ENCODE measurements around the gene TRIP4.
"Not testable (repeated sequence)": the region's sequence is repeated elsewhere in the genome, so short reads cannot be mapped to it uniquely, and the experiment has no call there.

The TRIP4 gene

DNA sequence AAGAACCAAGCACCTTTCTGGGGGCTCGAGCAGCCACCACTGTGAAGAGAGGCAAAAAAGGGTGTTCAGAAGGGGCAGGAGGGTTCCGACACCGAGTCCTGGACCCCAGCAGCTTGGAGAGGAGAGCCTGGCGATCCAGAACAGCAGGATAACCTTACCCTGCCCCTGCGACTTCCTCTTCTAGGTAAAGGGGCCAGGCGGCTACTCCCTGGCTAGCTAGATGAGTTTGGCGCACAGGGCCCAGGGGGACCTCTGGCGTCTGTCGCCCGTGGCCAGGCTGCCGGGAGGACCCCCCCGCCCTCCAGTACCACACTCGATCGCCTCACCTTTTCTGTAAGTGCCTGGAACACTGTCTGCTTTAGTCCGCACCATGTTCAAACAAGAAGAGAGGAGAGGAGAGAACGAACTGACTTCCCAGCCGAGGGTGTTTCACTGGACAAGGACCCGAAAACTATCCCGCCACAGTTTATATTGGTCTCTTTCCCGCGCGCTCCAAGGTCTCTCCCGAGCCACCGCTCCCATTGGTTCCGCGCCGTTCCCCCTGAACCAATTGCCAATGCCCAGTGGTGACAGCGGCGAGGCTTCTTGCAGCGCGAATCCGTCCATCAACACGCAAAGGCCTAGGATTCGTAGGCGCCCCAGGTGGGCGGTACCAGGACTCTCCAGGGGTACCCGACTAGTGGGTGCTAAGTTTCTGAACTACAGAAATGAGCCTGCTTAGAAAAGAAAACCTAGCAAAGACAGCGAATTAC, 6.5 kb upstream of the TRIP4 start, which contains the start of gene PCLAF:
Gene PCLAF (minus strand): TSS at position 442 of the 752 bp plus-strand sequence. CDS start 70 bp downstream, at position 372.
- DNase-seq: peak; percentile 93

DNA sequence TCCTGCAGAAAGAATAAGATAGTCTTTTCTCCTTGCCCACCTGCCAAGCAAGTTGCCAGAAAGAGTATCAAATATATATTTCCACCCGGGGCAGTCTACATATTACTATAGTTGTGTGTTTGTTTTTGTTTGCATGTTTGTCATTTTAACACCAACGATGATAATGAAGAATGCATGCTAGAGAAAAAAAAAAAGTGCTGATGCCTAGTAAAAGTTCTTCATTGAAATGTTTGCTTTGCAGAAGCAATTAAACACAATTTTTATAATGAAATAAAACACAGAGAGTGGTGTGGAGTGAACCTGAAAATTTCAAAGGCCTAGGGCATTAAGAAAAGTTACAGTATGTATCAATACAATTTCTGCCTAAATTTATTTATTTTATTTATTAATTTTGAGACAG, 3.9 kb upstream of the TRIP4 start:
- DNase-seq: no peak

- no peak for DNase-seq
Measured at GRCh38 chr15:64386291-64386690, 1.3 kb upstream of the TRIP4 start.

DNA sequence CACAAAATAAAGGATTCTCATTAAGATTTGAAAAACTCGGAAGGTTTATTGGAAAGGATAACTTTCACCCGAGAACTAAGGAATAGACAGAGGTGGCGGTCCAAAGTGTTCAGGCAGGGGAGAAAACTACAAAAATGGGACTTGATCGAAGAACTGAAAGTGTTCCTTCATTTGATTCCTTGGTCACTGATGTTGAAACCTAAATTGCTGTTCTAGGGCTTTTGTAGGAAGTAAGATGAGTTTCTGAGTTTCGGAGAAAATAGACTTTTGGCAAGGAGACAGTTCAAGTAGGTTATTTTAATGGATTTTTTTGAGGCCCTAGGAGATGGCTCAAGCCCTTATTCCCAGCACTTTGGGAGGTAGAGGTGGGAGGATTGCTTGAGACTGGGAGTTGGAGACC, 1.4 kb downstream of the TRIP4 start:
- DNase-seq: no peak

- not testable (repeated sequence) for DNase-seq
Measured at GRCh38 chr15:64392471-64392870, 4.8 kb downstream of the TRIP4 start.

DNA sequence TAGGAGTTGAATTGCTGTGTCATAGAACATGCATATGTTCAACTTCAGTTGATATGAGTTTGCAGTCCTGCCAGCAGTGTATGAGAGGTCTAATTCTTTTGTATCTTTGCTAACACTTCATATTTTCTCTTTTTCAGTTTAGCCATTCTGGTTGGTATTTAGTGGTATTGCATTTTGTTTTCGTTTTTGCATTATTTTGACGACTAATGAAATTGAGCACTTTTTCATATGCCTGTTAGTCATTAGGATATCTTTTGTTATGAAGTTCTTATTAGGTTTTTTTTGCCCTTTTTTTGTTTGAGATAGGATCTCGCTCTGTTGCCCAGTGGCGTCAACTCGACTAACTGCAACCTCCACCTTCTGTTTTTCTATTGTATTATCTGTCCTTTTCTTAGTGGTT, 9.2 kb downstream of the TRIP4 start:
- DNase-seq: no peak

DNA sequence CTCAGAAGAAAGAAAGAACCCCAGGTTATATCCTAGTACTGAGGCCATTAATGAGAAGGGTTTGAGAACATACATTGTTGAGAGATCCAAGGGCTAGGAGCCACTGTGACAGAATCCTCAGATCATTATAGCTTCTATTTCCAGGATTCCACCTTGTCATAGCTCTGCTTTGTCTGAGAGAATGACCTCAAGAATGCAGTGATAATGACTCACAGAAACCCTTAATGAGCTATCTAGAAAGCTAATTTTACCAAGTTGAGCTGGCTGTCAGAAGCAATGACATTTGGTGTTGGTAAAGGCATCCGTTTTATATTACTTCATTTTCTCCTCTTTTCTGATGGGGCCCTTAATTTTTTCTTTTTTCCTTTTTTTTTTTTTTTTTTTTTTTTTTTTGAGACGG, 10.9 kb downstream of the TRIP4 start:
- DNase-seq: no peak

- DNase-seq: no peak
Measured at GRCh38 chr15:64400583-64400982, 12.9 kb downstream of the TRIP4 start.

GRCh38 chr15:64412216-64412615, 24.6 kb downstream of the TRIP4 start:
- no peak for DNase-seq

GRCh38 chr15:64422697-64423096, 35.1 kb downstream of the TRIP4 start:
- no peak for DNase-seq

DNA sequence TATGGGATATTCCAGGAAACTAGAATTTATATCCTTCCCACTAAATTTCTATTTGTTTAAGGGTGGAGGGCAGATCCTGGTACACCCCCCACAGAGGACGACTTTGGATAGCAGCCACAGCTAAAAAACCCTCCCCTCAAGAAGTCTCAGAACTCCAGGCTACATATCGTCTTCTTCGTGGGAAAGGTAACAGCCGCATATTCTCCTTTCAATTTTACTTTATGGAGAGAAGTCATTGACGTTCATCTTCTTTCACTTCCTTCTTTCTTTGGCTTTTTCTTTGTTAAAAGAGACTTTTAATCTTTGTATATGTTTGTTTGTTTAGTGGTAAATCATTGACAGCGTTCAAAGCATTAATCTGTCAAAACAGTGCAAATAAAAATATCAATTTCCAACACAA, 36.3 kb downstream of the TRIP4 start:
- DNase-seq: no peak

DNA sequence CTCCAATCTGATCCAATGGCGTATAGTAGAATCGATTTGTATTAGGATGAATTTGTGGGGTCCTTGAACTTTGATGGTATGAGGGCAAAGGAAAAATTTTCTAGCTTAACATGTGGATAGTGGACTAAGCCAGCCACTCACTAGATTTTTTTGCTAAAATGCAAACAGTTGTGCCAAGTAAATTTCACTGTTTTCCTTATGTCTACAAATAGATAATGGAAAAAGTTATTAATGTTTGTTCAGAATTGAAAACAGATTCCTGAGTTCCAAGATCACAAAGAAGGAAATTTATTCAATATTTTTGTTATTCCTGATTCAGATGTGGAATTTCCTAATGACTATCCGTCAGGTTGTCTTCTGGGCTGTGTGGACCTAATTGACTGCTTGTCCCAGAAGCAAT, 37.6 kb downstream of the TRIP4 start:
- no peak for DNase-seq

DNA sequence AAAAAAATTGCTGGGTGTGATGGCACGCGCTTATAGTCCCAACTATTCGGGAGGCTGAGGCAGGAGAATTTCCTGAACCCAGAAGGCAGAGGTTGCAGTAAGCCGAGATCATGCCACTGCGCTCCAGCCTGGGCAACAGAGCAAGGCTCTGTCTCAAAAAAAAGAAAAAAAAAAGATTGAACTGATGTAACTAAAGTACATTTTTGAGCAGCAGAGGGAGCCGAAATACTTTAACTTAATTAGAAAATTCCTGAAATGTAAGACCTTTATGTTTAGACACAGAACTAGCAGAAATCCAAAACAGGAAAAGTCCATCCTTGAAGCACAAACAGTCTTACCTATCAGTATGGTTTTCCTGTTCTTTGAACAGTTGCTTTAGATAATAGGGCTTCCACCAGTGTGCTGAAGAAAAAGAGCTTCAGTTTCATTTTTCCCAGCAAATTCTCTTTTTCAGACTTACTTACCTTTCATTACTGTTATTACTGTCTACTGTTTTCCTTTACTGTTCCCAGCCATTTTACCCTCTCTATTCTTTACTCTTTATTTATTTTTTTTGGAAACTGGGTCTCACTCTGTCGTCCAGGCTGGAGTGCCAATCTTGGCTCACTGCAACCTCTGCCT, 39.3 kb downstream of the TRIP4 start:
- peak; percentile 29 for DNase-seq

GRCh38 chr15:64429448-64429847, 41.8 kb downstream of the TRIP4 start:
- no peak for DNase-seq

GRCh38 chr15:64430000-64430735, 42.5 kb downstream of the TRIP4 start:
- DNase-seq: peak; percentile 73

DNA sequence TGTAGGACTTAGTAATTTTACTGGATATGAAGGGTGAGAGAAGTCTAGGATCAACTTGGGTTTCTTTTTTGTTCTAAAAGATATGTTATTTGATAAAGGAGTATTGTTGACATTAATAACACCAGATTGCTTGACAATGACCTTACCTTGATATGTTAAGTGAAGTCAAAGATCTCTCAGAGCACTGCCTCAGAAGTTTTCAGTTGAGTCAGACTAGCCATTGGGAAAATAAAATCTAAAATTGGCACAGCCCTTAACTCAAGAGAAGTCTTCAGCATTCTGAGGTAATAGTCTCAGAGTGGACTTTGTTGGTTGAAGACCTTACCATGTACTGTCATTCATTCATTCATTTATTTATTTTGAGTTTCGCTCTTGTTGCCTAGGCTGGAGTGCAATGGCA, 50.3 kb downstream of the TRIP4 start:
- DNase-seq: no peak

DNA sequence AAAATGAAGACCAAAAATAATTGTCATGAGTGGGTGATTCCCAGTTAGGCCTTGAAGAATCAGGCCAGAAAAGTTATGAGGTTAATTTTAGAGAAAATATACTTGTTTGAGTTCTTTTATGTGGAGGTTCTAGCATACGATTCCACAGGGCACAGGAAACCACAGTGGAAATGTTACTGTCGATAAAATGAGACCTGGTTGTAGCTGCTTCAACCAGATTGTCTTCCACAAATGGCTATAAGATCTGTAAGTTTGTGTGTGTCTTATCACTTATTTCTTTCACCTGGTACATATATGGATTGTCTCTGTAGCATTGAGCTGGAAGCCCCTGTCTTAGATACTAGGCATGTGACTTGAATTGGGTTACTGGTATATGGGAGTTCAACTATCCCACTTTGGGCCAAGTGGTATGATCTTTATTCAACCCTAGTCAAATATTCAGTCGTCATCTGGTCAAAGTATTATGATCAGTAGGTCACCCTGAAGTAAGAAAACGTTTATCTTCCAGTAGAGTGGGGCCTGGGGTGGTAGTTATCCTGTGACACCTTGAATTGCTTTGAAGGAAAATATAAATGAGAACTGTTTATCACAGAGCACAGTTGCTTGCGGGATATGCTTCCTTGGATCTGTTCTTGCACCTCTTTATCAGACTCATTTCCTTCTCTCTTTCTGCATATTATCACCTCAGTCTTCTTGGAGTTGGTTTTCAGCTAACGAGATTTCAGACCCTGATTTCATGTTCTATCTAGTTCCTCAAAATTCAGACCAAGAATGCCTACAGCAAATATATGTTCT, 51.2 kb downstream of the TRIP4 start:
- DNase-seq: no peak

DNA sequence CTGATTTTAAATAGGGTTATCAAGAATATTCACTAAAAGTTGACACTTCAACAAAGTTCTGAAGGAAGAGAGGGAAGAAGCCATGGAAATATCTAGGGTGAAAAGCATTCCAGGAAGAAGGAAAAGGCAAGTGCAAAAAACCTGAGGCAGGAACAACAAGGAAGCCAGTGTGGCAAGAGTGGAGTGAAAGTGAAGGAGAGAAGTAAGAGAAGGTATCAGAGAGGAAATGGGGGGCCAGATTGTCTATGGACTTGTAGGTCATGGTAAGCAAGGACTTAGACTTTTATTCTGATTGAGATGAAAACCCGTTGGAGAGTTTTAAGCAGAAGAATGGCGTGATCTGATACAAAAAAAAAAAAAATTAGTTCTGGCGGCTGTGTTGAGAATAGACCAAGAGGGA, 54.2 kb downstream of the TRIP4 start:
- DNase-seq: no peak

DNA sequence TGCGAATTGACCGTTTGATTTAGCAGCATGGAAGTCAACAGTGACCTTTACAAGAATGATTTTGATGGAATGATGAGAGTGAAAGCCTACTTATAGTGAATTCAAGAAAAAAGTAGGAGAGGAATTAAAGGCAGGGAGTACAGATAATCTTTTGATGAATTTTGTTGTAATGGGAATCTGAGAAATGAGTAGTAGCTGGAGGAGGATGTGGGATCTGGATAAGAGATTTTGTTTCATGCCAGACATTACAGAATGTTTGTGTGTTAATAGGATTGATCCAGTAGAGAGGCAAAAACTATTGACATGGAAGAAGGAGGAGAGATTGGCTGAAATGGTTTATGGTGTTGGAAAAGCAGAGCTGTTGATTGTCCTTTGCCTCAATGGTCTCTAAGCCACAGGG, 55.4 kb downstream of the TRIP4 start:
- no peak for DNase-seq

DNA sequence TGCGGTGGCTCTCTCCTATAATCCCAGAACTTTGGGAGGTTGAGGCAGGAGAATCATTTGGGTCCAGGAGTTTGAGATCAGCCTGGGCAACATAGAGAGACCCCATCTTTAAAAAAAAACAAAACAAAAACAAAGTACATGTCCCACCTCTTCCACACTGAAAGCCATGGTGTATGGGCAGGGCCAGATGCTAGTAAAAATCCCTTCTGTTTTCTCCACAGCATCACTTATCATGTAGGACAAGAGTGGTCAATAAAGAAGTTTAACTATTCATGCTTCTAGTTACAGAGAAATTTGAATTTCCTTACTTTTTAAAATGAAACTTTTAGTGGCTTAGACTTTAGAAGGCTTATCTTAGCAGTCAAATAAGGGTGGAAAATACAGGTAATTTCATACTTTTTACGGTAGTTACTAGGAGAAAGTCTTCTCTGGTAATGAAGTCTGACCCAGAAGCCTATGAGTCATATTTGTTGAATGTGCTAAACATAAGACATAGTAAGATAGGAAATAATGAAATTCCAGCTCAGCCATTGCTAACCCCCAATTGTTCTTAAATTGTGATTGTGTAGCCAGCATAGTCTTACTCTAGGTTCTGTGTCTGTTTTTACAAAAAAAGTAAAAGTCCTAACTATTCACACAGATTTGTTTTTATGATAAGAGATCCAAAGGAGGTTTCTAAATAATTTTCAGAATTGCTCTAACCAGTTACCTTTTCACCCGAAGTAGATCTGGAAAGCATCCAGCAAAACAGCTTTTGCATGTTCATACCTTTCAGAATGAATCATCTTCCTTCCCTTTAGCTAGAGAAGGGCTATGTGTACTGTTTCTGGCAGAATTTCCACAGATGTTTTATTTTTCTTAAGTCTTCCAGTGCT, 56.3 kb downstream of the TRIP4 start:
- DNase-seq: no peak

DNA sequence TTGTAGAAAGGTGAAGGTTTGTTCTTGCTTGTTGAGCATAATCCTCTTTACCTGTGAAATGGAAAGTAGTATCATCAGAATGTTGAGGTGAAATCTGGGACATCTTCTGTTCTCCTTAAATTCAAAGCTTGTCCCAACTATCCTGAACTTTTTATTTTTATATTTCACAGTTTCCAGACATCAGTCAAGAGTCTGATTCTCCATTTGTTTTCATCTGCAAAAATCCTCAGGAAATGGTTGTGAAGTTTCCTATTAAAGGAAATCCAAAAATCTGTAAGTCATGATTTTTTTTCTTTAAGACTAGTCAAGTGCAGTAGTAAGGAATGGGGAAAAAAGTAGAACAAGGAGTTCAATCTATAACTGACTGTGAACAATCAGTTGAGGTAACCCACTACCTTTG, 57.2 kb downstream of the TRIP4 start:
- DNase-seq: no peak

All from CD4-positive, alpha-beta T cell treated with Interleukin-17A for 1 hour (primary cell).